Esophagus muscularis mucosa (tissue), 4 donors: ENCODE results near the gene ELFN2. TPM values are rescaled to one million over a fixed set of nuclear protein-coding genes. Genes with fewer than 3 reads are reported as not detected.

Experiments
- DNase-seq: peaks from one replicate; pipeline ENCODE4 v3.0.0-alpha.2; 2017; ENCODE audit errors: extremely low spot score
- H3K27ac ChIP-seq, 4 donors: fragments of 200-600 bp; sonication (generic); replicated peaks in 1 of 4; 1 replicate in 3 of 4; 2 replicates in 1 of 4; pipeline ENCODE4 v1.5.1; 2016 to 2019; ENCODE audit warnings: mild to moderate bottlenecking in 1 of 4
- H3K27me3 ChIP-seq, 4 donors: fragments of 200-600 bp; sonication (generic); one replicate each; pipeline versions ENCODE4 v1.5.1 to v1.6.0; 2016 to 2019
- H3K36me3 ChIP-seq, 4 donors: fragments of 200-600 bp; sonication (generic); one replicate each; pipeline ENCODE4 v1.5.1; 2016 to 2019
- H3K4me1 ChIP-seq, 4 donors: fragments of 200-600 bp; sonication (generic); one replicate each; pipeline ENCODE4 v1.5.1; 2016 to 2019
- H3K4me3 ChIP-seq, 4 donors: fragments of 200-600 bp; sonication (generic); 1 replicate in 2 of 4; 2 replicates in 2 of 4; pipeline ENCODE4 v1.5.1; 2016 to 2019; ENCODE audit warnings: mild to moderate bottlenecking in 4 of 4, moderate library complexity in 1 of 4
- H3K9me3 ChIP-seq, 4 donors: fragments of 200-600 bp; sonication (generic); 1 replicate in 3 of 4; 2 replicates in 1 of 4; pipeline ENCODE4 v1.5.1; 2016 to 2019
- EP300 ChIP-seq: sonication (generic); formaldehyde crosslinking; IDR thresholded peaks from one replicate; pipeline ENCODE4 v1.6.1; 2017; ENCODE audit warnings: antibody characterized with exemption
- POLR2A ChIP-seq: fragments of 450-650 bp; IDR thresholded peaks from one replicate; pipeline ENCODE4 v1.6.1; 2017; ENCODE audit warnings: antibody characterized with exemption, moderate library complexity, mild to moderate bottlenecking, low read depth
- POLR2AphosphoS5 ChIP-seq, 2 donors: sonication (generic); formaldehyde crosslinking; IDR thresholded peaks; one replicate each; pipeline ENCODE4 v1.6.1; 2017; ENCODE audit warnings: antibody characterized with exemption in 2 of 2
- WGBS: methylation state at CpG from one replicate; pipeline ENCODE4 v1.1.5; 2018; 5-methylcytosine and 5-hydroxymethylcytosine counted together
- intact Hi-C: fragments of 100-400 bp; cut with DNase I; formaldehyde crosslinking; loops from one replicate; pipeline ENCODE4 v1.15.1; 2023
- total RNA-seq, 4 donors: library from RNA; depleted of rRNA; stranded (reverse); fragments of >200 nt; gene quantifications; one replicate each; pipeline versions ENCODE4 v1.1.0 to v1.2.1, GENCODE V29; 2016
- TF ChIP-seq, protein P1 (sequence below), 3 experiments: fragments of 200-600 bp in 2 of 3; fragments of 450-650 bp in 1 of 3; sonication (generic) in 2 of 3; IDR thresholded peaks; one replicate each; pipeline ENCODE4 v1.5.1; 2017 to 2019; ENCODE audit warnings: antibody characterized with exemption in 3 of 3, mild to moderate bottlenecking in 2 of 3, moderate library complexity in 1 of 3

Gene ELFN2
- total RNA-seq, 4 donors from 2014 or later = 0.17 TPM; not detected in 2

DNA sequence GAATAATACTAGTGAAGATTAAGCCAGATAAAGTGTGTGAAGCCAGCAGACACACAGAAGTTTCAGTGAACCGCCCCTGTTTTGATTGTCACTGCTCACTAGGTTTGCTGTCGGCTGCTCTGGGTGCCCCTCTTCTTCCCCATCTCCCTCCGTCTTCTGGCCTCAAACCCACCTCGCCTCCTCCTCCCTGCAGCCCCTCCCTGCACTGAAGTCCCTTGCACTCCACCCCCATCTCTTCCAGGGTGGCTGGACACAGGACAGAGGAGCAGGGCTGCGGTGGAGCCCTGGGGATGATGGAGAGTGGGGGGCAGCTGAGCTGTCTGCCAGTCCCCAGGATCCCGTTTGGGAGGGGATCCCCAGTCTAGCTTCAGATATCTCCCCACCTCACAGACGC, 91.5 kb downstream of the ELFN2 start:
- no peaks in the 10 kb centered on the region for H3K36me3 ChIP-seq
- no peaks in the 10 kb centered on the region for H3K9me3 ChIP-seq
- DNase-seq = no peak
- WGBS = 21% methylated on average over 7 of the region's 7 CpGs
- H3K4me3 ChIP-seq = no peak overlapping the region
- H3K4me1 ChIP-seq = peaks cover 0 to 15% (median 8%) of the 10 kb centered on the region in 4 donors
- intact Hi-C loops = no loop called here
- no peak overlapping the region for H3K27ac ChIP-seq
- TF ChIP-seq EP300 (no peak), POLR2AphosphoS5 (IDR thresholded peaks at IDR 0.05) (no peak), POLR2A (no peak)
- TF ChIP-seq, protein P1, sequence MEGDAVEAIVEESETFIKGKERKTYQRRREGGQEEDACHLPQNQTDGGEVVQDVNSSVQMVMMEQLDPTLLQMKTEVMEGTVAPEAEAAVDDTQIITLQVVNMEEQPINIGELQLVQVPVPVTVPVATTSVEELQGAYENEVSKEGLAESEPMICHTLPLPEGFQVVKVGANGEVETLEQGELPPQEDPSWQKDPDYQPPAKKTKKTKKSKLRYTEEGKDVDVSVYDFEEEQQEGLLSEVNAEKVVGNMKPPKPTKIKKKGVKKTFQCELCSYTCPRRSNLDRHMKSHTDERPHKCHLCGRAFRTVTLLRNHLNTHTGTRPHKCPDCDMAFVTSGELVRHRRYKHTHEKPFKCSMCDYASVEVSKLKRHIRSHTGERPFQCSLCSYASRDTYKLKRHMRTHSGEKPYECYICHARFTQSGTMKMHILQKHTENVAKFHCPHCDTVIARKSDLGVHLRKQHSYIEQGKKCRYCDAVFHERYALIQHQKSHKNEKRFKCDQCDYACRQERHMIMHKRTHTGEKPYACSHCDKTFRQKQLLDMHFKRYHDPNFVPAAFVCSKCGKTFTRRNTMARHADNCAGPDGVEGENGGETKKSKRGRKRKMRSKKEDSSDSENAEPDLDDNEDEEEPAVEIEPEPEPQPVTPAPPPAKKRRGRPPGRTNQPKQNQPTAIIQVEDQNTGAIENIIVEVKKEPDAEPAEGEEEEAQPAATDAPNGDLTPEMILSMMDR (IDR thresholded peaks at IDR 0.05) = no peak
- peaks cover 4 to 98% (median 38%) of the 10 kb centered on the region in 4 donors for H3K27me3 ChIP-seq

DNA sequence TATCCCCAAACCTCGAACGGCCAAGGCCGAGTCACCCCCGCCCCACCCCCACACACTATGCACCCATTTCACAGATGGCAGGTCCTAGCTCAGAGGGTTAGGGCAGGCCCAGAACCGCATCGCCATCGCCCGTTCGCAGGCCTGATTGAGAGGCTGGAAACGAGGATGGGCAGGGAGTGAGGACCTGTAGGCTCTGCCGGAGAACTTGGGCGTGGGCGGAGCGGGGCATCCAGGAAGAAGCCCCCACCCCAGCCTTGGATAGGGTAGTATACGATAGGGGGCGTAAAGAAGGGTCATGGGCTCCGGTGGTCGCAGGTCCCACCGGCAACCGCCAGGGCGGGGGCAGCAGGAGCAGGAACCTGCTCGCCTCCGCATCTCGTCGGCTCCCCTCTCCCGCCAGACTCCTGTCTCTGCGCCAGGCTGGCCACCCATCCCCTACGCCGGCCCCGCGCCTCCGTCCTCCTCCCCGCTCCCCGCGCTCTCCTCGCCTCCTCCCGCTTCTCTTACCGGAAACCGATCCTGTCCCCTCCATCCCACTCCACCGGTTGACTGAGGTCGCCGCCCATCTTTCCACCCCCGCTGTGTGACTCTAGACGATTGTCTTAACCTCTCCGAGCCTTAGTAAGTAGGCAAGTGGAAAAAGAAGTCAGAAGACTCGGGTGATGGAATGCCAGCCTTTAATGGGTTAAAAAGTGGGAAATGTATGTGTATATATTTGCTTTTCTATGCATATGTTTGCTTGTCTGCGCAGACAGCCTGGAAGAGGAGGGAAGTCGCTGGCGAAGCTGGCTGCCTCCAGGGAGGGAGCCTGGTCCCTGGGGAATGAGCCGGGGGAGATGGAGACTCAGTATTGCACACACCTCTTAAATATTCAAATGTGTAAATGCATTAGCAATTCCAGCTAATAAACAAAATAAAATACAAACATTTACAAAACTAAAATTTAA, 92.1 kb downstream of the ELFN2 start:
- TF ChIP-seq POLR2A (no peak), POLR2AphosphoS5 (IDR thresholded peaks at IDR 0.05) (no peak), EP300 (no peak)
- TF ChIP-seq, protein P1 (IDR thresholded peaks at IDR 0.05) = no peak
- H3K4me1 ChIP-seq = peaks cover 0 to 15% (median 8%) of the 10 kb centered on the region in 4 donors
- H3K36me3 ChIP-seq = no peaks in the 10 kb centered on the region
- H3K9me3 ChIP-seq = no peaks in the 10 kb centered on the region
- no peak overlapping the region for H3K4me3 ChIP-seq
- intact Hi-C loops = no loop called here
- H3K27me3 ChIP-seq = peaks cover 4 to 98% (median 40%) of the 10 kb centered on the region in 4 donors
- DNase-seq = no peak
- H3K27ac ChIP-seq = no peak overlapping the region
- WGBS = 4% methylated on average over 33 of the region's 50 CpGs

DNA sequence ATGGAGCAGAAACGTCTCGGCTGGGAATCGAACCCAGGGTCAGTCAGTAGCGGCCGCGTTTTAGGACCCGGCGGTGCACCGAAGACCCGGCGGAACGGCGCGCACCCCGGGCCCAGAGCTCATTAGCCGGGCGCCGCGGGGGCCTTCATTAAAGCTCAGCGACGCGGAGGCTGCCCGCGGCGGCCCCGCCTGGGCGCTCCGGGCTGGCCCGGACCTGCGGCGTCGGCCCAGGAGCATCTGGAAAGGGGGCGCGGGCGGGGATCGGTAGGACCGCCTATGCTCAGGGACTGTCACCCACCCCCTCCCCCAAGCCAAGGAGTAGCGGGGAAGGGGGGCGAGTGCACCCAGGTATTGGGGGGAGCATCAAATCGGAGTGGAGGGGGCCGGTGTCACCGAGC, 92.8 kb downstream of the ELFN2 start:
- H3K27ac ChIP-seq = no peak overlapping the region
- H3K9me3 ChIP-seq = no peaks in the 10 kb centered on the region
- intact Hi-C loops = no loop called here
- no peak for DNase-seq
- TF ChIP-seq, protein P1 (IDR thresholded peaks at IDR 0.05) = no peak
- TF ChIP-seq POLR2A (no peak), EP300 (no peak), POLR2AphosphoS5 (IDR thresholded peaks at IDR 0.05) (no peak)
- H3K4me1 ChIP-seq = peaks cover 0 to 15% (median 8%) of the 10 kb centered on the region in 4 donors
- H3K27me3 ChIP-seq = peaks cover 4 to 98% (median 40%) of the 10 kb centered on the region in 4 donors
- 4% methylated on average over 21 of the region's 42 CpGs for WGBS
- H3K36me3 ChIP-seq = no peaks in the 10 kb centered on the region
- H3K4me3 ChIP-seq = no peak overlapping the region

DNA sequence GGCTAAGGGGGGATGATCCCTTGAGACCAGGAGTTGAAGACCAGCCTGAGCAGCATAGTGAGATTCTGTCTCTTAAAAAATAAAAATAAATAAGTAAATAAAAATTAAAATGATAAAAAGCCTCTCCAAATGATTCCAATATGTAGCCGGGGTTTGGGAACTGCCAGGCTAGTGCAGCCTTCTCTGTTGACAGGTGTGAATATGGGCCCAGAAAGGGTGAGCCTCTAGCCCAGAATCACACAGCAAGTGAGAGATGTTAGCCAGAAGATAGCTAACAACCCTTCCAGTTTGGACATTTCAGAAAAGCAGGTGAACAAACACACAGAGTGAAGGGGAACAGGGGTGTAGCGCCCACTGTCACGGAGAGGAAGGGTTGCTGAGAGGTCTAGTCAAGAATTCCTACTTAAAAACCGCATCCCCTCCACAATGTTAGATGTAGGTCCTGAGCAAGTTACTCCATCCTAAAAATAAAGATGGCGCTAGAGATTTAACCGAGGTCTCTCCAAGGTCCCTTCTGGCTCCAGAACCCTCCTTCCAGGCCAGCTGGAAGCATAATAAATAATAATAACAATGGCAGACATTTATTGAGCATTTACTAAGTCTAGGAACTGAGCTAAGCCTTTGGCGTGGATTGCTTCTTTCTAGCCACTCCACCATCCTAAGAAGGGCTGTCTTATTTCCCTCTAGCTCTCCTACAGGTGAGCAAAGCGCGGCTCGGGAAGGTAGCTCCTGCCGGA, 93.4 kb downstream of the ELFN2 start:
- no peak for TF ChIP-seq POLR2AphosphoS5 (IDR thresholded peaks at IDR 0.05)
- no peak for TF ChIP-seq POLR2A
- no peak for TF ChIP-seq EP300
- TF ChIP-seq, protein P1 (IDR thresholded peaks at IDR 0.05) = no peak
- 29% methylated on average over 11 of the region's 11 CpGs for WGBS
- H3K4me1 ChIP-seq = peaks cover 0 to 15% (median 8%) of the 10 kb centered on the region in 4 donors
- H3K4me3 ChIP-seq = no peak overlapping the region
- DNase-seq = no peak
- no peaks in the 10 kb centered on the region for H3K9me3 ChIP-seq
- H3K27me3 ChIP-seq = peaks cover 4 to 97% (median 40%) of the 10 kb centered on the region in 4 donors
- intact Hi-C loops = no loop called here
- no peaks in the 10 kb centered on the region for H3K36me3 ChIP-seq
- no peak overlapping the region for H3K27ac ChIP-seq
